SK-N-SH treated with all-trans-retinoic acid at 6 μM for 48 hours (cell line): ENCODE data around the gene TSPAN9.

ENCODE experiments used
- ARNTL ChIP-seq: fragments of 450-650 bp; formaldehyde crosslinking; IDR thresholded peaks from 2 replicates; pipeline ENCODE4 v1.5.0; 2020; ENCODE audit warnings: low read depth, mild to moderate bottlenecking, moderate library complexity, borderline replicate concordance
- BACH2 ChIP-seq: fragments of 250-450 bp; sonication (Bioruptor Pico); IDR thresholded peaks from 2 replicates; pipeline ENCODE4 v1.9.0; 2021; ENCODE audit warnings: mild to moderate bottlenecking, borderline replicate concordance
- CSDC2 ChIP-seq: fragments of 250-450 bp; sonication (Bioruptor Pico); IDR thresholded peaks from 2 replicates; pipeline ENCODE4 v1.5.0; 2020; ENCODE audit warnings: mild to moderate bottlenecking, moderate library complexity
- CSRNP3 ChIP-seq: fragments of 250-450 bp; sonication (Bioruptor Pico); IDR thresholded peaks from 2 replicates; pipeline ENCODE4 v1.5.1; 2021; ENCODE audit warnings: mild to moderate bottlenecking, moderate library complexity
- ESRRG ChIP-seq: fragments of 250-450 bp; sonication (Bioruptor Pico); IDR thresholded peaks from 2 replicates; pipeline ENCODE4 v1.6.1; 2021; ENCODE audit warnings: mild to moderate bottlenecking
- RARB ChIP-seq: fragments of 250-450 bp; sonication (Bioruptor Pico); IDR thresholded peaks from 2 replicates; pipeline ENCODE4 v1.8.0; 2021; ENCODE audit warnings: mild to moderate bottlenecking, moderate library complexity
- ZFP3 ChIP-seq: fragments of 250-450 bp; sonication (Bioruptor Pico); IDR thresholded peaks from 2 replicates; pipeline ENCODE4 v1.5.0; 2020; ENCODE audit warnings: mild to moderate bottlenecking, moderate library complexity
- ZFP30 ChIP-seq: fragments of 450-650 bp; formaldehyde crosslinking; IDR thresholded peaks from 2 replicates; pipeline ENCODE4 v1.5.0; 2022; ENCODE audit warnings: mild to moderate bottlenecking, moderate library complexity
- ZNF565 ChIP-seq: fragments of 450-650 bp; formaldehyde crosslinking; conservative IDR thresholded peaks from 2 replicates; pipeline ENCODE4 v1.5.0; 2020; ENCODE audit warnings: low read depth, mild to moderate bottlenecking, moderate library complexity
- TF ChIP-seq, protein P1 (sequence below): fragments of 250-450 bp; sonication (Bioruptor Pico); IDR thresholded peaks from 2 replicates; pipeline ENCODE4 v1.8.0; 2020; ENCODE audit warnings: mild to moderate bottlenecking, moderate library complexity, borderline replicate concordance
- TF ChIP-seq, protein P2 (sequence below): fragments of 250-450 bp; sonication (Bioruptor Pico); IDR thresholded peaks from 2 replicates; pipeline ENCODE4 v1.5.1; 2020; ENCODE audit warnings: low read depth, mild to moderate bottlenecking, moderate library complexity

- TF ChIP-seq ZNF565 (CRISPR knock-in tag), result no peak
- TF ChIP-seq BACH2, result no peak
- no peak for TF ChIP-seq CSRNP3 (CRISPR knock-in tag)
- no peak for TF ChIP-seq CSDC2 (CRISPR knock-in tag)
- TF ChIP-seq ZFP30, result no peak
- no peak for TF ChIP-seq RARB
- no peak for TF ChIP-seq ZFP3 (CRISPR knock-in tag)
- TF ChIP-seq, protein P1, sequence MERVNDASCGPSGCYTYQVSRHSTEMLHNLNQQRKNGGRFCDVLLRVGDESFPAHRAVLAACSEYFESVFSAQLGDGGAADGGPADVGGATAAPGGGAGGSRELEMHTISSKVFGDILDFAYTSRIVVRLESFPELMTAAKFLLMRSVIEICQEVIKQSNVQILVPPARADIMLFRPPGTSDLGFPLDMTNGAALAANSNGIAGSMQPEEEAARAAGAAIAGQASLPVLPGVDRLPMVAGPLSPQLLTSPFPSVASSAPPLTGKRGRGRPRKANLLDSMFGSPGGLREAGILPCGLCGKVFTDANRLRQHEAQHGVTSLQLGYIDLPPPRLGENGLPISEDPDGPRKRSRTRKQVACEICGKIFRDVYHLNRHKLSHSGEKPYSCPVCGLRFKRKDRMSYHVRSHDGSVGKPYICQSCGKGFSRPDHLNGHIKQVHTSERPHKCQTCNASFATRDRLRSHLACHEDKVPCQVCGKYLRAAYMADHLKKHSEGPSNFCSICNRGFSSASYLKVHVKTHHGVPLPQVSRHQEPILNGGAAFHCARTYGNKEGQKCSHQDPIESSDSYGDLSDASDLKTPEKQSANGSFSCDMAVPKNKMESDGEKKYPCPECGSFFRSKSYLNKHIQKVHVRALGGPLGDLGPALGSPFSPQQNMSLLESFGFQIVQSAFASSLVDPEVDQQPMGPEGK (CRISPR knock-in tag), result no peak
- TF ChIP-seq, protein P2, sequence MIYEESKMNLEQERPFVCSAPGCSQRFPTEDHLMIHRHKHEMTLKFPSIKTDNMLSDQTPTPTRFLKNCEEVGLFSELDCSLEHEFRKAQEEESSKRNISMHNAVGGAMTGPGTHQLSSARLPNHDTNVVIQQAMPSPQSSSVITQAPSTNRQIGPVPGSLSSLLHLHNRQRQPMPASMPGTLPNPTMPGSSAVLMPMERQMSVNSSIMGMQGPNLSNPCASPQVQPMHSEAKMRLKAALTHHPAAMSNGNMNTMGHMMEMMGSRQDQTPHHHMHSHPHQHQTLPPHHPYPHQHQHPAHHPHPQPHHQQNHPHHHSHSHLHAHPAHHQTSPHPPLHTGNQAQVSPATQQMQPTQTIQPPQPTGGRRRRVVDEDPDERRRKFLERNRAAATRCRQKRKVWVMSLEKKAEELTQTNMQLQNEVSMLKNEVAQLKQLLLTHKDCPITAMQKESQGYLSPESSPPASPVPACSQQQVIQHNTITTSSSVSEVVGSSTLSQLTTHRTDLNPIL, result no peak
- no peak for TF ChIP-seq ARNTL (CRISPR knock-in tag)
- TF ChIP-seq ESRRG (CRISPR knock-in tag), result no peak
These were observed 90.5 kb downstream of the TSPAN9 start for GRCh38 chr12:3167636-3168035.
